WTC11 (cell line): ENCODE results near the gene HDC. TPM values are rescaled to one million over a fixed set of nuclear protein-coding genes. Genes with fewer than 3 reads are reported as not detected.
A peak's percentile ranks its signal among the peaks of the same experiment; 100 is the strongest.

Experiments
- ATAC-seq: fragments of 200-7000 bp; cut with Tn5 transposase; 2 replicates; pipeline ENCODE4 v1.10.0; 2021; ENCODE audit warnings: mild to moderate bottlenecking, moderate library complexity
- CTCF ChIA-PET: fragments of 300-600 bp; sonication (Branson Sonifier 250); formaldehyde crosslinking; loops from one replicate; lab custom pipeline; 2021; ENCODE audit warnings: antibody characterized with exemption; lab: Charles Lee
- POLR2A ChIA-PET: fragments of 350-600 bp; sonication (Branson Sonifier 250); formaldehyde crosslinking; loops from one replicate; lab custom pipeline; 2021; ENCODE audit warnings: antibody characterized with exemption; lab: Charles Lee
- DNase-seq: peaks from one replicate; pipeline ENCODE4 v3.0.0; 2021; ENCODE audit warnings: low spot score
- H3K27ac Mint-ChIP-seq: 2 replicates; pipeline ENCODE4 v1.8.0; 2021; ENCODE audit warnings: mixed read lengths
- H3K27me3 Mint-ChIP-seq: 2 replicates; pipeline ENCODE4 v1.8.0; 2021; ENCODE audit warnings: low read depth, mild to moderate bottlenecking, moderate library complexity, mixed read lengths
- H3K36me3 Mint-ChIP-seq: 2 replicates; pipeline ENCODE4 v1.8.0; 2021; ENCODE audit warnings: mixed read lengths
- H3K4me1 Mint-ChIP-seq: 2 replicates; pipeline ENCODE4 v1.8.0; 2022; ENCODE audit warnings: mixed read lengths
- H3K4me3 Mint-ChIP-seq: 2 replicates; pipeline ENCODE4 v1.8.0; 2021; ENCODE audit warnings: mild to moderate bottlenecking, moderate library complexity, mixed read lengths
- H3K9me3 Mint-ChIP-seq: 2 replicates; pipeline ENCODE4 v1.8.0; 2021; ENCODE audit warnings: mixed read lengths
- AFF4 ChIP-seq: sonication (generic); formaldehyde crosslinking; IDR thresholded peaks from 2 replicates; pipeline ENCODE4 v1.8.1; 2023; ENCODE audit warnings: mild to moderate bottlenecking, missing genetic modification reagents, borderline replicate concordance
- ATF1 ChIP-seq: sonication (generic); formaldehyde crosslinking; IDR thresholded peaks from 2 replicates; pipeline ENCODE4 v1.8.1; 2023; ENCODE audit warnings: mild to moderate bottlenecking, moderate library complexity, missing genetic modification reagents
- CBFB ChIP-seq: sonication (generic); formaldehyde crosslinking; IDR thresholded peaks from 2 replicates; pipeline ENCODE4 v1.8.1; 2022; ENCODE audit warnings: mild to moderate bottlenecking, low read depth, missing genetic modification reagents
- CDX4 ChIP-seq: fragments of 250-450 bp; sonication (Bioruptor Pico); IDR thresholded peaks from 2 replicates; pipeline ENCODE4 v1.9.0; 2021; ENCODE audit warnings: moderate library complexity, mild to moderate bottlenecking, inconsistent platforms, borderline replicate concordance
- ELF4 ChIP-seq: sonication (generic); formaldehyde crosslinking; IDR thresholded peaks from 2 replicates; pipeline ENCODE4 v1.8.1; 2022; ENCODE audit warnings: low read depth, mild to moderate bottlenecking, moderate library complexity, missing genetic modification reagents
- FOXP1 ChIP-seq: sonication (generic); formaldehyde crosslinking; IDR thresholded peaks from 2 replicates; pipeline ENCODE4 v1.8.0; 2022; ENCODE audit warnings: missing genetic modification reagents, mild to moderate bottlenecking, moderate library complexity, borderline replicate concordance
- FOXP4 ChIP-seq: sonication (generic); formaldehyde crosslinking; IDR thresholded peaks from 2 replicates; pipeline ENCODE4 v1.8.0; 2022; ENCODE audit warnings: mild to moderate bottlenecking, missing genetic modification reagents
- IRF1 ChIP-seq: sonication (generic); formaldehyde crosslinking; IDR thresholded peaks from 2 replicates; pipeline ENCODE4 v1.8.0; 2023; ENCODE audit warnings: missing genetic modification reagents
- MLX ChIP-seq: sonication (generic); formaldehyde crosslinking; IDR thresholded peaks from 2 replicates; pipeline ENCODE4 v1.8.1; 2023; ENCODE audit warnings: mild to moderate bottlenecking, missing genetic modification reagents, moderate library complexity
- MYBL2 ChIP-seq: sonication (generic); formaldehyde crosslinking; IDR thresholded peaks from 2 replicates; pipeline ENCODE4 v1.8.1; 2023; ENCODE audit warnings: mild to moderate bottlenecking, moderate library complexity, missing genetic modification reagents
- NFE2L1 ChIP-seq: sonication (generic); formaldehyde crosslinking; IDR thresholded peaks from 2 replicates; pipeline ENCODE4 v1.8.1; 2023; ENCODE audit warnings: missing genetic modification reagents
- OVOL2 ChIP-seq: fragments of 250-450 bp; sonication (Bioruptor Pico); IDR thresholded peaks from 2 replicates; pipeline ENCODE4 v1.9.0; 2021; ENCODE audit warnings: mild to moderate bottlenecking, borderline replicate concordance
- PRDM15 ChIP-seq: sonication (generic); formaldehyde crosslinking; IDR thresholded peaks from 2 replicates; pipeline ENCODE4 v1.8.0; 2022; ENCODE audit warnings: missing genetic modification reagents
- SMAD3 ChIP-seq: sonication (generic); formaldehyde crosslinking; IDR thresholded peaks from 2 replicates; pipeline ENCODE4 v1.8.0; 2022; ENCODE audit warnings: missing genetic modification reagents, mild to moderate bottlenecking, borderline replicate concordance
- SMAD4 ChIP-seq: sonication (generic); formaldehyde crosslinking; IDR thresholded peaks from 2 replicates; pipeline ENCODE4 v1.8.0; 2022; ENCODE audit warnings: mild to moderate bottlenecking, missing genetic modification reagents
- SP1 ChIP-seq: sonication (generic); formaldehyde crosslinking; conservative IDR thresholded peaks from 2 replicates; pipeline ENCODE4 v1.8.1; 2022; ENCODE audit warnings: missing genetic modification reagents
- TP53 ChIP-seq: sonication (generic); formaldehyde crosslinking; IDR thresholded peaks from 2 replicates; pipeline ENCODE4 v1.8.1; 2023; ENCODE audit warnings: mild to moderate bottlenecking, missing genetic modification reagents
- ZBTB43 ChIP-seq: sonication (generic); formaldehyde crosslinking; IDR thresholded peaks from 2 replicates; pipeline ENCODE4 v1.8.1; 2023; ENCODE audit warnings: mild to moderate bottlenecking, missing genetic modification reagents
- ZNF219 ChIP-seq: sonication (generic); formaldehyde crosslinking; IDR thresholded peaks from 2 replicates; pipeline ENCODE4 v1.8.0; 2023; ENCODE audit warnings: missing genetic modification reagents, mild to moderate bottlenecking, borderline replicate concordance
- total RNA-seq: library from RNA; stranded (reverse); gene quantifications from 3 replicates; pipeline ENCODE4 v1.2.3, GENCODE V29; 2021

HDC gene
- total RNA-seq, 1 experiment from 2014 or later = not detected

- TF ChIP-seq ZBTB43 (no peak), ZNF219 (CRISPR knock-in tag) (no peak), ATF1 (CRISPR knock-in tag) (no peak), OVOL2 (CRISPR knock-in tag) (no peak)
These were observed 3.0 kb downstream of the HDC start (continued) for GRCh38 chr15:50262533-50262932.

- DNase-seq (peak; percentile 23), ATAC-seq (peak; percentile 80)
- H3K27ac Mint-ChIP-seq = no peak overlapping the region
- peaks cover 2% of the 10 kb centered on the region; the same call in 1 of the 2 replicates for H3K9me3 Mint-ChIP-seq
- H3K4me1 Mint-ChIP-seq = peaks cover 7% of the 10 kb centered on the region
- no peaks in the 10 kb centered on the region for H3K27me3 Mint-ChIP-seq
- CTCF ChIA-PET = interaction anchor here (0.9 to 1.7 kb wide), 4 partner anchors 13 to 80 kb away, joined by 3 to 4 read pairs (median 4); partner anchors contain the start of gene SLC27A2
- POLR2A ChIA-PET = no interaction called here
- no peaks in the 10 kb centered on the region for H3K36me3 Mint-ChIP-seq
- no peak overlapping the region for H3K4me3 Mint-ChIP-seq
- TF ChIP-seq FOXP1 (no peak), SP1 (no peak), SMAD3 (CRISPR knock-in tag) (no peak), TP53 (CRISPR knock-in tag) (no peak), MYBL2 (no peak), IRF1 (CRISPR knock-in tag) (no peak), MLX (CRISPR knock-in tag) (no peak)
These were observed 3.5 kb downstream of the HDC start for GRCh38 chr15:50261981-50262380.

- Mint-ChIP-seq H3K9me3 (peaks cover 3% of the 10 kb centered on the region; the same call in 1 of the 2 replicates), H3K27ac (no peak overlapping the region), H3K4me3 (no peak overlapping the region), H3K27me3 (no peaks in the 10 kb centered on the region), H3K4me1 (peaks cover 7% of the 10 kb centered on the region), H3K36me3 (no peaks in the 10 kb centered on the region)
- ATAC-seq (no peak), DNase-seq (no peak)
- CTCF ChIA-PET = interaction anchor here (1.7 kb wide), 1 partner anchor 79 kb away, joined by 4 read pairs; the partner anchor contains the start of gene SLC27A2
- POLR2A ChIA-PET = no interaction called here
- TF ChIP-seq NFE2L1 (CRISPR knock-in tag) (no peak), MYBL2 (no peak), SMAD4 (CRISPR knock-in tag) (no peak), ELF4 (CRISPR knock-in tag) (no peak), FOXP4 (CRISPR knock-in tag) (no peak), CBFB (CRISPR knock-in tag) (no peak), PRDM15 (CRISPR knock-in tag) (no peak), AFF4 (CRISPR knock-in tag) (no peak), CDX4 (CRISPR knock-in tag) (no peak)
These were observed 4.5 kb downstream of the HDC start for GRCh38 chr15:50260969-50261496.
